ENCODE measurements around the gene CALHM2.
"Not testable (repeated sequence)": the region's sequence is repeated elsewhere in the genome, so short reads cannot be mapped to it uniquely, and the experiment has no call there.

The CALHM2 gene

DNA sequence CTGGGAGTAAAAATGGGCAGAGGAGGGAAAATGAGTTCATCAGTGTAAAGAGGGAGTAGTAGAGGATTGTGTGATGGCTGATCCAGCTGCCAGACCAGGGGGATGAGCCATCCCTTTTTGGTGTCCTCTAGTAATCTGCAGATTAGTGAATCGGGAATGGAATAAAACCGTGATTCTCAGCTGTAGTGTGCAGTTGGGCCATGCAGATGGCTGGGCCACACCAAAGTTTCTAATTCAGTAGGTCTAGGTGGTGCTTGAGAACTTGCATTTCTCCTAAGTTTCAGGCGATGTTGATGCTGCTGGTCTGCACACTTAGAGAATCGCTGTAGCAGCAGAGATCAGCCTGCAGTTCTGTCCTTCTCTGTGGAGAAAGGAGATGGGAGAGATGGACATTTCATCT, 33.1 kb downstream of the CALHM2 start:
- TF ChIP-seq, protein P1, sequence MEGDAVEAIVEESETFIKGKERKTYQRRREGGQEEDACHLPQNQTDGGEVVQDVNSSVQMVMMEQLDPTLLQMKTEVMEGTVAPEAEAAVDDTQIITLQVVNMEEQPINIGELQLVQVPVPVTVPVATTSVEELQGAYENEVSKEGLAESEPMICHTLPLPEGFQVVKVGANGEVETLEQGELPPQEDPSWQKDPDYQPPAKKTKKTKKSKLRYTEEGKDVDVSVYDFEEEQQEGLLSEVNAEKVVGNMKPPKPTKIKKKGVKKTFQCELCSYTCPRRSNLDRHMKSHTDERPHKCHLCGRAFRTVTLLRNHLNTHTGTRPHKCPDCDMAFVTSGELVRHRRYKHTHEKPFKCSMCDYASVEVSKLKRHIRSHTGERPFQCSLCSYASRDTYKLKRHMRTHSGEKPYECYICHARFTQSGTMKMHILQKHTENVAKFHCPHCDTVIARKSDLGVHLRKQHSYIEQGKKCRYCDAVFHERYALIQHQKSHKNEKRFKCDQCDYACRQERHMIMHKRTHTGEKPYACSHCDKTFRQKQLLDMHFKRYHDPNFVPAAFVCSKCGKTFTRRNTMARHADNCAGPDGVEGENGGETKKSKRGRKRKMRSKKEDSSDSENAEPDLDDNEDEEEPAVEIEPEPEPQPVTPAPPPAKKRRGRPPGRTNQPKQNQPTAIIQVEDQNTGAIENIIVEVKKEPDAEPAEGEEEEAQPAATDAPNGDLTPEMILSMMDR (IDR thresholded peaks at IDR 0.05; ENCODE audit: low read depth, low read length), result no peak
- H3K4me3 ChIP-seq (replicated peaks in 1 of 2; ENCODE audit: low read depth in 2 of 2, low read length in 2 of 2), result no peak overlapping the region
- DNase-seq (ENCODE audit: low read depth in 2 of 2), result no peak

DNA sequence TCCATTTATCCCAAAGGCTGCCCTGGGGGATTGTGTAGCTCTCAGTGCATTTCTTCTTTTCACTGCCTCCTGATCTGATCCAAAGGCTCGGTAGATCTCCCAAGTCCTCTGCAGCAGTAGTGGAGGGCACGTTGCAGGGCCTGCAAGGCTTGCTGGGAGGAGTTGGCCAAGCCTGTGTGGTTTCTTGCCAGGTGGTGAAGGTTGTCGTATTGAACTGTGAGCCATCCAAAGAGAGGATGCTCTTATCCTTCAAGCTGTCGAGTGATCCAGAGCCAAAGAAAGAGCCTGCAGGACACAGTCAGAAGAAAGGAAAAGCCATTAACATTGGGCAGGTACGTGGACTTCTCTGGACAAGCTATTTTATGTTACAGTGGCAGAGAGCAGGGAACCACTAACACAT, 34.6 kb downstream of the CALHM2 start:
- DNase-seq (ENCODE audit: low read depth in 2 of 2), result no peak
- TF ChIP-seq, protein P1 (IDR thresholded peaks at IDR 0.05; ENCODE audit: low read depth, low read length), result no peak
- H3K4me3 ChIP-seq (replicated peaks in 1 of 2; ENCODE audit: low read depth in 2 of 2, low read length in 2 of 2), result no peak overlapping the region

DNA sequence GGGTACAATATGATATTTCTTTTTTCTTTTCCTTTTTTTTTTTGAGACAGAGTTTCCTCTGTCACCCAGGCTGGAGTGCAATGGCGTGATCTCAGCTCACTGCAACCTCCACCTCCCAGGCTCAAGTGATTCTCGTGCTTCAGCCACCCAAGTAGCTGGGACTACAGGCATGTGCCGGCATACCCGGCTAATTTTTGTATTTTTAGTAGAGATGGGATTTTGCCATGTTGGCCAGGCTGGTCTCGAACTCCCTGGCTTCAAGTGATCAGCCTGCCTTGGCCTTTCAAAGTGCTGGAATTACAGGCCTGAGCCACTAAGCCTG, 35.1 kb downstream of the CALHM2 start:
- not testable (repeated sequence) for DNase-seq (ENCODE audit: low read depth in 2 of 2); H3K4me3 ChIP-seq (replicated peaks in 1 of 2; ENCODE audit: low read depth in 2 of 2, low read length in 2 of 2)

DNA sequence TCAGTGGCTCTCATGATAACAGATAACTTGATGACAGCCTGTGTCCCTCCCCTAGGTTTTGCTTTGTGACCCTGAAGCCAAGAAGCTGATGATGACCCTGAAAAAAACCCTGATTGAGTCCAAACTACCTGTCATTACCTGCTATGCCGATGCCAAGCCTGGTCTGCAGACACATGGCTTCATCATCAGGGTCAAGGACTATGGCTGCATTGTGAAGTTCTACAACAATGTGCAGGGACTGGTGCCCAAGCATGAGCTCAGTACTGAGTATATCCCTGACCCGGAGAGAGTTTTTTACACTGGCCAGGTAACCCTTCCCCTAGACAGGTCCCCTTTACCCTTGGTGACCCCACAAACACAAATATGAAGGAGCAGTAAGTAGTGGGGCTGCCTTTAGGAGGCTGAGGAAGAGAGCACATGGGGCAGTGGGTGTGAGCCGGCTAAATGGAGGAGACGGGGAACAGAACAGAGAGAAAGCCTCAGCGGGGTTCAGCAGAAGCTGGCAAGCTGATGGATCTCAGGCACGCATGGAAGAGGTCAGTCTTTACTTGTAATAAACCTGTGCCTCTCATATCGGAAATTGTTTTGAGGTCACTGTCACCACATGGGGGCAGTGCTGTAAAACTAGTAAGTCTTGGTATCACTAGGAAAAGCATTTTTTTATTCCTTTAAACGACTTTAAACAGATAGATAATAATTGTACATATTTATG, 35.6 kb downstream of the CALHM2 start:
- H3K4me3 ChIP-seq (replicated peaks in 1 of 2; ENCODE audit: low read depth in 2 of 2, low read length in 2 of 2), result no peak overlapping the region
- DNase-seq (ENCODE audit: low read depth in 2 of 2), result peak; percentile 79 to 84
- TF ChIP-seq, protein P1 (IDR thresholded peaks at IDR 0.05; ENCODE audit: low read depth, low read length), result peak; percentile 53

DNA sequence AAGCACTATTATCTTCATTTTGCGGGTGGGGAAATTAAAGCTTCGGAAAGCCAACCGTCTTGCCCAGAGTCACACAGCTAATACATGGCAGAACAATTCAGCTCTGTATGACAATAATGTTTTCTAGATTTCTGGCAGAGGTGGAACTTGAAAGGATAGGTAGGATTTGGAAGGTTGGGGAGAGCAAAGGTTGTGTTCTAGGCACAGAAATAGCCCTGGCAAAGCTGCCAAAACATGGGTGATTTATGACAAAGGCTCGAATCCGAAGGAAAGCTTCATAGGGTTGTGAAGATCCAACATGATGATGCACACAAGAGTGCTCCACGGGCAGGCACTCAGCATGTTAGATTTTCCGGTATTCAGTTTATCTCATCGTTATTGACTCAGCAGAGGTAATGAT, 36.6 kb downstream of the CALHM2 start:
- TF ChIP-seq, protein P1 (IDR thresholded peaks at IDR 0.05; ENCODE audit: low read depth, low read length), result no peak
- H3K4me3 ChIP-seq (replicated peaks in 1 of 2; ENCODE audit: low read depth in 2 of 2, low read length in 2 of 2), result no peak overlapping the region
- no peak for DNase-seq (ENCODE audit: low read depth in 2 of 2)

DNA sequence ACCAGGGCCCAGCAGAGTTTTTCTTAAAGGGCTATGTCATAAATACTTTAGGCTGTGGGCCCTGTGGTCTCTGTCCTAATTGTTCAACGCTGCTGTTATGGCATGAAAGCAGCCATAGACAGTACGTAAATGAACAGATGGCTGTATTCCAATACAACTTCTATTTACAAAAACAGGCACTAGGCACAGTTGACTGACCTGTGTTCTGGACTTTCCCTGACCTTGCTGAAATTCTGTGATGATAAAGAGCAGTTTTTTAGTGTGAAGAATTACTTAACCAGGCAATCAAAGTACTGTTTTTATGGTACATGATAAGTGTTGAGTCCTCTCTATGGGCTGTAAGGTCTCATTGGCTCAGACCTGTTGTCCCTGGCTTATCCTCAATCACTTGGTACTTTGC, 38.6 kb downstream of the CALHM2 start:
- DNase-seq (ENCODE audit: low read depth in 2 of 2), result no peak
- TF ChIP-seq, protein P1 (IDR thresholded peaks at IDR 0.05; ENCODE audit: low read depth, low read length), result no peak
- no peak overlapping the region for H3K4me3 ChIP-seq (replicated peaks in 1 of 2; ENCODE audit: low read depth in 2 of 2, low read length in 2 of 2)

DNA sequence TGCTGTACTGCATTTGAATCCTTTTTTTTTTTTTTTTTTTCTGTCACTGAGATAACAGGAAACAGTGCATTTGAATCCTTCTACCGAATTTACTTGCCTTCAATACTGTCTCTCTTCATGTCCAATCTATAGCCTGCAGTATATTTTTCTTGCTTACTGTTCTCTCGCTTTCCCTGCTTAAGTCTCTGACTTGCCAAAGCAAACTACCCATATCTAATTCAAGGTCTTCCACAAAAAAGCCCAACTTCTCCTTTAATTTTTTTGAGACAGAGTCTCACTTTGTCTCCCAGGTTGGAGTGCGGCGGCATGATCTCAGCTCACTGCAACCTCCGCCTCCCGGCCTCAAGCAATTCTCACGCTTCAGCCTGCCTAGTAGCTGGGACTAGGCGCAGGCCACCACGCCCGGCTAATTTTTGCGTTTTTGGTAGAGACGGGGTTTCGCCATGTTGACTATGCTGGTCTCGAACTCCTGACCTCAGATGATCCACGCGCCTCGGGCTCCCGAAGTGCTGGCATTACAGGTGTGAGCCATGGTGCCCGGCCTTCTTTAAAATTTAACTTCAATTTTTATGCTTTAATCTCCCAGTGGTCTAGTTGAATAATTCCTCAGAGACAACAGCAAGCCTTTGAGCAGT, 54.9 kb downstream of the CALHM2 start:
- H3K4me3 ChIP-seq (replicated peaks in 1 of 2; ENCODE audit: low read depth in 2 of 2, low read length in 2 of 2), result peak overlapping the region; percentile 90 to 97
- DNase-seq (ENCODE audit: low read depth in 2 of 2), result peak in 1 of 2 donors; percentile 8
- TF ChIP-seq, protein P1 (IDR thresholded peaks at IDR 0.05; ENCODE audit: low read depth, low read length), result no peak

Measured in cardiac fibroblast (primary cell).